ENCODE data around the gene TMEM208. TPM values are rescaled to one million over a fixed set of nuclear protein-coding genes. Genes with fewer than 3 reads are reported as not detected.

TMEM208 gene
- total RNA-seq, 1 experiment from 2014 or later, result 48.4 TPM

DNA sequence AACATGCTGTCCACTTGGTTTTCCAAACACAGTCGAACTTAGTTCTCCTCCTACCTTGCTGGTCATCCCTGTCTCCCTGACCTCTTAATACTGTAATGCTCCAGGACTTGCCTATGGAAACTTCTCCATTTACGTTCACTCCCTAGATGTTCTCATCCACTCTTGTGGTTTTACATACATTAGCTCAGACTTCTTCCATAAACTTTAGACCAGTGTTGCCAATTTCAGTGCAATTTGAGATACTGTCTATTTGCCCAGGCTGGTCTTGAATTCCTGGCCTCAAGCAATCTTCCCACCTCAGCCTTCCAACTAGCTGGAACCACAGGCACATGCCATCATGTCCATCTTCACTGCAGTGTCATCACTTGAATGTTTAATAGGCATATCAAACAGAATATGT, 44.6 kb upstream of the TMEM208 start (continued):
- TF ChIP-seq, protein P1, sequence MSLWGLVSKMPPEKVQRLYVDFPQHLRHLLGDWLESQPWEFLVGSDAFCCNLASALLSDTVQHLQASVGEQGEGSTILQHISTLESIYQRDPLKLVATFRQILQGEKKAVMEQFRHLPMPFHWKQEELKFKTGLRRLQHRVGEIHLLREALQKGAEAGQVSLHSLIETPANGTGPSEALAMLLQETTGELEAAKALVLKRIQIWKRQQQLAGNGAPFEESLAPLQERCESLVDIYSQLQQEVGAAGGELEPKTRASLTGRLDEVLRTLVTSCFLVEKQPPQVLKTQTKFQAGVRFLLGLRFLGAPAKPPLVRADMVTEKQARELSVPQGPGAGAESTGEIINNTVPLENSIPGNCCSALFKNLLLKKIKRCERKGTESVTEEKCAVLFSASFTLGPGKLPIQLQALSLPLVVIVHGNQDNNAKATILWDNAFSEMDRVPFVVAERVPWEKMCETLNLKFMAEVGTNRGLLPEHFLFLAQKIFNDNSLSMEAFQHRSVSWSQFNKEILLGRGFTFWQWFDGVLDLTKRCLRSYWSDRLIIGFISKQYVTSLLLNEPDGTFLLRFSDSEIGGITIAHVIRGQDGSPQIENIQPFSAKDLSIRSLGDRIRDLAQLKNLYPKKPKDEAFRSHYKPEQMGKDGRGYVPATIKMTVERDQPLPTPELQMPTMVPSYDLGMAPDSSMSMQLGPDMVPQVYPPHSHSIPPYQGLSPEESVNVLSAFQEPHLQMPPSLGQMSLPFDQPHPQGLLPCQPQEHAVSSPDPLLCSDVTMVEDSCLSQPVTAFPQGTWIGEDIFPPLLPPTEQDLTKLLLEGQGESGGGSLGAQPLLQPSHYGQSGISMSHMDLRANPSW (CRISPR knock-in tag; conservative IDR thresholded peaks at IDR 0.05; ENCODE audit: low read depth), result no peak
- TF ChIP-seq, protein P2, sequence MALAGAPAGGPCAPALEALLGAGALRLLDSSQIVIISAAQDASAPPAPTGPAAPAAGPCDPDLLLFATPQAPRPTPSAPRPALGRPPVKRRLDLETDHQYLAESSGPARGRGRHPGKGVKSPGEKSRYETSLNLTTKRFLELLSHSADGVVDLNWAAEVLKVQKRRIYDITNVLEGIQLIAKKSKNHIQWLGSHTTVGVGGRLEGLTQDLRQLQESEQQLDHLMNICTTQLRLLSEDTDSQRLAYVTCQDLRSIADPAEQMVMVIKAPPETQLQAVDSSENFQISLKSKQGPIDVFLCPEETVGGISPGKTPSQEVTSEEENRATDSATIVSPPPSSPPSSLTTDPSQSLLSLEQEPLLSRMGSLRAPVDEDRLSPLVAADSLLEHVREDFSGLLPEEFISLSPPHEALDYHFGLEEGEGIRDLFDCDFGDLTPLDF (CRISPR knock-in tag; IDR thresholded peaks at IDR 0.05), result no peak

DNA sequence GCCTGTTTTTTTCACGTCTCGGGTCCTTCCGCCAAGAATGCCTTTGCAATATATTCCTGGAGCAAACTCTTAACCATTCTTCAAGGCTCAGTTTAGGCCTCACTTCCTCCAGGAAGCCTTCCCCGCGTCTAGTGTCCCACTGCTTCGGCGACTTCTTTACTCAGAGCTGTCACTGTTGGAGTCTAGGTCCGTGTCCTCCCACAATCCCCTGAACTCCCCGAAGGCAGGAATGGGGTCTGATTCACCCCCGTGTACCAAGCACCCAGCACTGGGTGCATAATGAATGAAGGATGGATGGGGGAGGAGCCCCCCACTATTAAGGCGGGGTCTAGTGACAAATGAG, 43.7 kb upstream of the TMEM208 start:
- Mint-ChIP-seq H3K27ac (no peak overlapping the region), H3K27me3 (ENCODE audit: low read depth) (peaks cover 34% of the 10 kb centered on the region), H3K4me3 (no peak overlapping the region), H3K36me3 (no peaks in the 10 kb centered on the region), H3K9me3 (no peaks in the 10 kb centered on the region), H3K4me1 (peaks cover 23% of the 10 kb centered on the region)
- DNase-seq (ENCODE audit: low spot score) (no peak), ATAC-seq (no peak)
- CTCF ChIA-PET, result interaction anchor here (1.4 to 4.4 kb wide), 4 partner anchors 9 to 230 kb away, joined by 4 to 49 read pairs (median 20); partner anchors contain the start of gene NOL3
- peak; percentile 6; the same call in 1 of the 2 replicates for TF ChIP-seq ZNF232 (CRISPR knock-in tag; IDR thresholded peaks at IDR 0.05)
- TF ChIP-seq, protein P3, sequence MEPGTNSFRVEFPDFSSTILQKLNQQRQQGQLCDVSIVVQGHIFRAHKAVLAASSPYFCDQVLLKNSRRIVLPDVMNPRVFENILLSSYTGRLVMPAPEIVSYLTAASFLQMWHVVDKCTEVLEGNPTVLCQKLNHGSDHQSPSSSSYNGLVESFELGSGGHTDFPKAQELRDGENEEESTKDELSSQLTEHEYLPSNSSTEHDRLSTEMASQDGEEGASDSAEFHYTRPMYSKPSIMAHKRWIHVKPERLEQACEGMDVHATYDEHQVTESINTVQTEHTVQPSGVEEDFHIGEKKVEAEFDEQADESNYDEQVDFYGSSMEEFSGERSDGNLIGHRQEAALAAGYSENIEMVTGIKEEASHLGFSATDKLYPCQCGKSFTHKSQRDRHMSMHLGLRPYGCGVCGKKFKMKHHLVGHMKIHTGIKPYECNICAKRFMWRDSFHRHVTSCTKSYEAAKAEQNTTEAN (CRISPR knock-in tag; IDR thresholded peaks at IDR 0.05), result no peak
- POLR2A ChIA-PET, result no interaction called here

DNA sequence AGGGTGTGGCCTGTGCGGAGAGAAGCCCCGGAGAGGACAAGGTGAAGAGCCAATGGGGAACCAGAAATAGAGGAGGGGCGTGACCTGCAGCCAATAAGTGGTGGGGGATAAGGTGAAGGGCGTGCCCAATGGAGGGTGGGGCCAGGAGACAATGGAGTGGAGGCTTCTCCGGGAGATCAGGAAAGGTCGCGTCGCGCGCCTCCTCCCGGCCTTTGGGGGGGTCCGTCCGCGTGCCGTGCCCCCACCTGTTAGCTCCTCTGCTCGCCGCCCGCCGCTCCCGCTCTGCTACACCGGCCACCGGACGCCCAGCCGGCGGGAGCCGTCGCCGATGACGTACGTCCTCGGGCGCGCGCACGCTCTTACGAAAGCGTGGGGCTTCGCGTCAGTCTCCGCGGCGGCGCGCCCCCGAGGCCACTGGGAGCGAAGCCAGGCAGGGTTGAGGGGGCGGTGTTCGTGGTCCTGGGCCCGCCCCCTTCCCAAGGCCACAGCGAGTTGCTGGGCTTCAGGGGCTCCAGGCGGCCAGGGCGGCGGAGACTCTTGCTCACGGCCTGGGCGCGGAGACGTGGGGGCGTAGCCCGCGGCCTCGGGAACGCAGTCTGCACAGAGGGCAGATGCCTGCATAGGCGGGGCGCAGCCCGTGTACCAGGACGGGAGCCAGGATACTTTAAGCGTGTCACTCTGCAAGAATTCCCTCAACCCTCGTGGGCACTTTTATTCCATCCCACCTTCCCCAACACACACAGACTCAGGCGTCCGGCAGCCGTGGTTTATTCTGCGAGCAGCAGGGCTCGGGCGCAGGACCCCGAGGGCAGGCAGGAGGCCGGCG, 43.1 kb upstream of the TMEM208 start, which contains the start of gene MATCAP1:
TSS of gene MATCAP1 (minus strand) at position 337 of the 826 bp plus-strand sequence. CDS start 3,353 bp downstream, outside the sequence.
- H3K9me3 Mint-ChIP-seq, result no peaks in the 10 kb centered on the region
- H3K27me3 Mint-ChIP-seq (ENCODE audit: low read depth), result peaks cover 31% of the 10 kb centered on the region
- CTCF ChIA-PET, result interaction anchor here (0.6 to 4.4 kb wide), 16 partner anchors 10 to 911 kb away, joined by 3 to 88 read pairs (median 19); partner anchors contain the start of genes B3GNT9, CES3, ELMO3 and FBXL8
- DNase-seq (ENCODE audit: low spot score) (peak; percentile 94), ATAC-seq (peak; percentile 90)
- POLR2A ChIA-PET, result interaction anchor here (2.1 kb wide), 1 partner anchor 8 kb away, joined by 6 read pairs; no protein-coding TSS in a partner anchor
- peak within 1 kb of the TSS; percentile 82 for H3K4me3 Mint-ChIP-seq
- peaks cover 19% of the 10 kb centered on the region for H3K4me1 Mint-ChIP-seq
- H3K27ac Mint-ChIP-seq, result no peak within 1 kb of the TSS
- no peaks in the 10 kb centered on the region for H3K36me3 Mint-ChIP-seq
- TF ChIP-seq FOXK1 (CRISPR knock-in tag; IDR thresholded peaks at IDR 0.05), result peak; percentile 54
- TF ChIP-seq, protein P4, sequence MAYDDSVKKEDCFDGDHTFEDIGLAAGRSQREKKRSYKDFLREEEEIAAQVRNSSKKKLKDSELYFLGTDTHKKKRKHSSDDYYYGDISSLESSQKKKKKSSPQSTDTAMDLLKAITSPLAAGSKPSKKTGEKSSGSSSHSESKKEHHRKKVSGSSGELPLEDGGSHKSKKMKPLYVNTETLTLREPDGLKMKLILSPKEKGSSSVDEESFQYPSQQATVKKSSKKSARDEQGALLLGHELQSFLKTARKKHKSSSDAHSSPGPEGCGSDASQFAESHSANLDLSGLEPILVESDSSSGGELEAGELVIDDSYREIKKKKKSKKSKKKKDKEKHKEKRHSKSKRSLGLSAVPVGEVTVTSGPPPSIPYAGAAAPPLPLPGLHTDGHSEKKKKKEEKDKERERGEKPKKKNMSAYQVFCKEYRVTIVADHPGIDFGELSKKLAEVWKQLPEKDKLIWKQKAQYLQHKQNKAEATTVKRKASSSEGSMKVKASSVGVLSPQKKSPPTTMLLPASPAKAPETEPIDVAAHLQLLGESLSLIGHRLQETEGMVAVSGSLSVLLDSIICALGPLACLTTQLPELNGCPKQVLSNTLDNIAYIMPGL (CRISPR knock-in tag; IDR thresholded peaks at IDR 0.05), result peak; percentile 63; the same call in 1 of the 2 replicates
- peak; percentile 73 for TF ChIP-seq GABPB1 (CRISPR knock-in tag; IDR thresholded peaks at IDR 0.05)
- TF ChIP-seq ZBTB21 (CRISPR knock-in tag; IDR thresholded peaks at IDR 0.05; ENCODE audit: borderline replicate concordance), result peak; percentile 91; the same call in 1 of the 2 replicates
- TF ChIP-seq NFATC4 (CRISPR knock-in tag; IDR thresholded peaks at IDR 0.05), result no peak
- TF ChIP-seq ZNF416 (CRISPR knock-in tag; IDR thresholded peaks at IDR 0.05), result peak; percentile 73; the same call in 1 of the 2 replicates
- TF ChIP-seq, protein P5, sequence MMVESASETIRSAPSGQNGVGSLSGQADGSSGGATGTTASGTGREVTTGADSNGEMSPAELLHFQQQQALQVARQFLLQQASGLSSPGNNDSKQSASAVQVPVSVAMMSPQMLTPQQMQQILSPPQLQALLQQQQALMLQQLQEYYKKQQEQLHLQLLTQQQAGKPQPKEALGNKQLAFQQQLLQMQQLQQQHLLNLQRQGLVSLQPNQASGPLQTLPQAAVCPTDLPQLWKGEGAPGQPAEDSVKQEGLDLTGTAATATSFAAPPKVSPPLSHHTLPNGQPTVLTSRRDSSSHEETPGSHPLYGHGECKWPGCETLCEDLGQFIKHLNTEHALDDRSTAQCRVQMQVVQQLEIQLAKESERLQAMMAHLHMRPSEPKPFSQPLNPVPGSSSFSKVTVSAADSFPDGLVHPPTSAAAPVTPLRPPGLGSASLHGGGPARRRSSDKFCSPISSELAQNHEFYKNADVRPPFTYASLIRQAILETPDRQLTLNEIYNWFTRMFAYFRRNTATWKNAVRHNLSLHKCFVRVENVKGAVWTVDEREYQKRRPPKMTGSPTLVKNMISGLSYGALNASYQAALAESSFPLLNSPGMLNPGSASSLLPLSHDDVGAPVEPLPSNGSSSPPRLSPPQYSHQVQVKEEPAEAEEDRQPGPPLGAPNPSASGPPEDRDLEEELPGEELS (CRISPR knock-in tag; IDR thresholded peaks at IDR 0.05), result peak; percentile 85
- peak; percentile 88 for TF ChIP-seq NFYB (CRISPR knock-in tag; conservative IDR thresholded peaks at IDR 0.05; ENCODE audit: low read depth)
- peak; percentile 85 for TF ChIP-seq CREM (CRISPR knock-in tag; IDR thresholded peaks at IDR 0.05)
- peak; percentile 74; the same call in 1 of the 2 replicates for TF ChIP-seq ETV6 (CRISPR knock-in tag; IDR thresholded peaks at IDR 0.05)
- TF ChIP-seq GRHL2 (CRISPR knock-in tag; IDR thresholded peaks at IDR 0.05; ENCODE audit: insufficient replicate concordance, severe bottlenecking), result no peak
- TF ChIP-seq, protein P6, sequence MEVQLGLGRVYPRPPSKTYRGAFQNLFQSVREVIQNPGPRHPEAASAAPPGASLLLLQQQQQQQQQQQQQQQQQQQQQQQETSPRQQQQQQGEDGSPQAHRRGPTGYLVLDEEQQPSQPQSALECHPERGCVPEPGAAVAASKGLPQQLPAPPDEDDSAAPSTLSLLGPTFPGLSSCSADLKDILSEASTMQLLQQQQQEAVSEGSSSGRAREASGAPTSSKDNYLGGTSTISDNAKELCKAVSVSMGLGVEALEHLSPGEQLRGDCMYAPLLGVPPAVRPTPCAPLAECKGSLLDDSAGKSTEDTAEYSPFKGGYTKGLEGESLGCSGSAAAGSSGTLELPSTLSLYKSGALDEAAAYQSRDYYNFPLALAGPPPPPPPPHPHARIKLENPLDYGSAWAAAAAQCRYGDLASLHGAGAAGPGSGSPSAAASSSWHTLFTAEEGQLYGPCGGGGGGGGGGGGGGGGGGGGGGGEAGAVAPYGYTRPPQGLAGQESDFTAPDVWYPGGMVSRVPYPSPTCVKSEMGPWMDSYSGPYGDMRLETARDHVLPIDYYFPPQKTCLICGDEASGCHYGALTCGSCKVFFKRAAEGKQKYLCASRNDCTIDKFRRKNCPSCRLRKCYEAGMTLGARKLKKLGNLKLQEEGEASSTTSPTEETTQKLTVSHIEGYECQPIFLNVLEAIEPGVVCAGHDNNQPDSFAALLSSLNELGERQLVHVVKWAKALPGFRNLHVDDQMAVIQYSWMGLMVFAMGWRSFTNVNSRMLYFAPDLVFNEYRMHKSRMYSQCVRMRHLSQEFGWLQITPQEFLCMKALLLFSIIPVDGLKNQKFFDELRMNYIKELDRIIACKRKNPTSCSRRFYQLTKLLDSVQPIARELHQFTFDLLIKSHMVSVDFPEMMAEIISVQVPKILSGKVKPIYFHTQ (CRISPR knock-in tag; IDR thresholded peaks at IDR 0.05), result no peak
- peak; percentile 91 for TF ChIP-seq SP1 (CRISPR knock-in tag; conservative IDR thresholded peaks at IDR 0.05)
- no peak for TF ChIP-seq TCF7 (CRISPR knock-in tag; IDR thresholded peaks at IDR 0.05; ENCODE audit: low read depth)
- TF ChIP-seq ZNF121 (CRISPR knock-in tag; IDR thresholded peaks at IDR 0.05), result no peak
- 0 out of 2 replicates have a peak, but pooled peaks have one; percentile 40 for TF ChIP-seq RELA (CRISPR knock-in tag; IDR thresholded peaks at IDR 0.05; ENCODE audit: borderline replicate concordance)

Measured in WTC11 (cell line).